PC-9 (cell line): ENCODE data around the gene SLIT1.

Source experiments
- EZH2 ChIP-seq: fragments of 200-600 bp; sonication (generic); IDR thresholded peaks from 2 replicates; pipeline ENCODE4 v1.8.0; 2017; ENCODE audit warnings: antibody characterized with exemption, low read depth
- TF ChIP-seq, protein P1 (sequence below): fragments of 200-600 bp; sonication (generic); conservative IDR thresholded peaks from 2 replicates; pipeline ENCODE4 v1.6.1; 2017; ENCODE audit warnings: mixed run types, antibody characterized with exemption, mild to moderate bottlenecking, moderate library complexity

GRCh38 chr10:97109547-97109946 lies 76.2 kb downstream of the SLIT1 start:
- TF ChIP-seq, protein P1, sequence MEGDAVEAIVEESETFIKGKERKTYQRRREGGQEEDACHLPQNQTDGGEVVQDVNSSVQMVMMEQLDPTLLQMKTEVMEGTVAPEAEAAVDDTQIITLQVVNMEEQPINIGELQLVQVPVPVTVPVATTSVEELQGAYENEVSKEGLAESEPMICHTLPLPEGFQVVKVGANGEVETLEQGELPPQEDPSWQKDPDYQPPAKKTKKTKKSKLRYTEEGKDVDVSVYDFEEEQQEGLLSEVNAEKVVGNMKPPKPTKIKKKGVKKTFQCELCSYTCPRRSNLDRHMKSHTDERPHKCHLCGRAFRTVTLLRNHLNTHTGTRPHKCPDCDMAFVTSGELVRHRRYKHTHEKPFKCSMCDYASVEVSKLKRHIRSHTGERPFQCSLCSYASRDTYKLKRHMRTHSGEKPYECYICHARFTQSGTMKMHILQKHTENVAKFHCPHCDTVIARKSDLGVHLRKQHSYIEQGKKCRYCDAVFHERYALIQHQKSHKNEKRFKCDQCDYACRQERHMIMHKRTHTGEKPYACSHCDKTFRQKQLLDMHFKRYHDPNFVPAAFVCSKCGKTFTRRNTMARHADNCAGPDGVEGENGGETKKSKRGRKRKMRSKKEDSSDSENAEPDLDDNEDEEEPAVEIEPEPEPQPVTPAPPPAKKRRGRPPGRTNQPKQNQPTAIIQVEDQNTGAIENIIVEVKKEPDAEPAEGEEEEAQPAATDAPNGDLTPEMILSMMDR: no peak
- no peak for TF ChIP-seq EZH2
